ENCODE results near the gene LPP. TPM values are rescaled to one million over a fixed set of nuclear protein-coding genes. Genes with fewer than 3 reads are reported as not detected.

Gene LPP
- polyA plus RNA-seq, 1 donor (not counting 4 experiments of a cell fraction or from before 2014, with no cell fraction given), result 16.0 TPM

GRCh38 chr3:188938999-188939398 lies 785.0 kb downstream of the LPP start:
- Histone ChIP-seq H3K27ac (ENCODE audit: control insufficient read depth, insufficient read depth, low read length) (no peak overlapping the region), H3K9me3 (ENCODE audit: control insufficient read depth, low read depth, low read length) (no peaks in the 10 kb centered on the region), H3K4me3 (ENCODE audit: control insufficient read depth in 2 of 3, extremely low read depth in 1 of 3, insufficient read depth in 2 of 3, low read depth in 1 of 3, low read length in 3 of 3) (no peak overlapping the region), H3K9ac (ENCODE audit: control insufficient read depth, extremely low read depth, insufficient read depth, low read length) (no peak overlapping the region), H3K27me3 (ENCODE audit: control insufficient read depth, extremely low read depth, insufficient read depth, low read length) (no peaks in the 10 kb centered on the region), H3K4me2 (ENCODE audit: control insufficient read depth, extremely low read depth, insufficient read depth, low read depth, low read length) (no peak overlapping the region), H3K4me1 (ENCODE audit: control insufficient read depth, extremely low read depth, insufficient read depth, low read length) (no peaks in the 10 kb centered on the region), H3K36me3 (ENCODE audit: control insufficient read depth in 2 of 2, extremely low read depth in 1 of 2, insufficient read depth in 2 of 2, low read length in 2 of 2) (no peaks in the 10 kb centered on the region), H2AFZ (ENCODE audit: control insufficient read depth, low read length) (no peak overlapping the region), H4K20me1 (ENCODE audit: control insufficient read depth, extremely low read depth, insufficient read depth, low read length) (no peaks in the 10 kb centered on the region), H3K9me1 (ENCODE audit: control insufficient read depth, extremely low read depth, insufficient read depth, low read length) (no peaks in the 10 kb centered on the region), H3K79me2 (ENCODE audit: control insufficient read depth, insufficient read depth, low read length) (no peaks in the 10 kb centered on the region)
- DNase-seq (ENCODE audit: low read depth, low spot score), result no peak
- FAIRE-seq, result no peak
- dilution Hi-C loops (cut with MboI; ENCODE audit: extremely low pct_ligation_motif_present, low sequenced_read_pairs), result loop anchor here (25.0 kb wide), 1 partner anchor 1202 kb away; the partner anchor contains the start of gene BCL6
- TF ChIP-seq, protein P1, sequence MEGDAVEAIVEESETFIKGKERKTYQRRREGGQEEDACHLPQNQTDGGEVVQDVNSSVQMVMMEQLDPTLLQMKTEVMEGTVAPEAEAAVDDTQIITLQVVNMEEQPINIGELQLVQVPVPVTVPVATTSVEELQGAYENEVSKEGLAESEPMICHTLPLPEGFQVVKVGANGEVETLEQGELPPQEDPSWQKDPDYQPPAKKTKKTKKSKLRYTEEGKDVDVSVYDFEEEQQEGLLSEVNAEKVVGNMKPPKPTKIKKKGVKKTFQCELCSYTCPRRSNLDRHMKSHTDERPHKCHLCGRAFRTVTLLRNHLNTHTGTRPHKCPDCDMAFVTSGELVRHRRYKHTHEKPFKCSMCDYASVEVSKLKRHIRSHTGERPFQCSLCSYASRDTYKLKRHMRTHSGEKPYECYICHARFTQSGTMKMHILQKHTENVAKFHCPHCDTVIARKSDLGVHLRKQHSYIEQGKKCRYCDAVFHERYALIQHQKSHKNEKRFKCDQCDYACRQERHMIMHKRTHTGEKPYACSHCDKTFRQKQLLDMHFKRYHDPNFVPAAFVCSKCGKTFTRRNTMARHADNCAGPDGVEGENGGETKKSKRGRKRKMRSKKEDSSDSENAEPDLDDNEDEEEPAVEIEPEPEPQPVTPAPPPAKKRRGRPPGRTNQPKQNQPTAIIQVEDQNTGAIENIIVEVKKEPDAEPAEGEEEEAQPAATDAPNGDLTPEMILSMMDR (optimal IDR thresholded peaks at IDR 0.05 in 1 of 3, IDR thresholded peaks at IDR 0.05 in 1 of 3, conservative IDR thresholded peaks at IDR 0.05 in 1 of 3; ENCODE audit: extremely low read depth in 1 of 3, insufficient read depth in 2 of 3, low read length in 3 of 3), result no peak
- TF ChIP-seq EZH2 (IDR thresholded peaks at IDR 0.05; ENCODE audit: low read length), result no peak

GRCh38 chr3:188939814-188940572 lies 786.0 kb downstream of the LPP start:
- no peak overlapping the region for H3K9ac ChIP-seq (ENCODE audit: control insufficient read depth, extremely low read depth, insufficient read depth, low read length)
- TF ChIP-seq EZH2 (IDR thresholded peaks at IDR 0.05; ENCODE audit: low read length), result no peak
- TF ChIP-seq, protein P1 (optimal IDR thresholded peaks at IDR 0.05 in 1 of 3, IDR thresholded peaks at IDR 0.05 in 1 of 3, conservative IDR thresholded peaks at IDR 0.05 in 1 of 3; ENCODE audit: extremely low read depth in 1 of 3, insufficient read depth in 2 of 3, low read length in 3 of 3), result no peak
- no peak overlapping the region for H2AFZ ChIP-seq (ENCODE audit: control insufficient read depth, low read length)
- FAIRE-seq, result no peak
- H3K27me3 ChIP-seq (ENCODE audit: control insufficient read depth, extremely low read depth, insufficient read depth, low read length), result no peaks in the 10 kb centered on the region
- H4K20me1 ChIP-seq (ENCODE audit: control insufficient read depth, extremely low read depth, insufficient read depth, low read length), result no peaks in the 10 kb centered on the region
- no peaks in the 10 kb centered on the region for H3K9me3 ChIP-seq (ENCODE audit: control insufficient read depth, low read depth, low read length)
- no peaks in the 10 kb centered on the region for H3K4me1 ChIP-seq (ENCODE audit: control insufficient read depth, extremely low read depth, insufficient read depth, low read length)
- no peaks in the 10 kb centered on the region for H3K79me2 ChIP-seq (ENCODE audit: control insufficient read depth, insufficient read depth, low read length)
- dilution Hi-C loops (cut with MboI; ENCODE audit: extremely low pct_ligation_motif_present, low sequenced_read_pairs), result loop anchor here (25.0 kb wide), 1 partner anchor 1203 kb away; the partner anchor contains the start of gene BCL6
- H3K4me2 ChIP-seq (ENCODE audit: control insufficient read depth, extremely low read depth, insufficient read depth, low read depth, low read length), result no peak overlapping the region
- DNase-seq (ENCODE audit: low read depth, low spot score), result no peak
- H3K27ac ChIP-seq (ENCODE audit: control insufficient read depth, insufficient read depth, low read length), result no peak overlapping the region
- H3K9me1 ChIP-seq (ENCODE audit: control insufficient read depth, extremely low read depth, insufficient read depth, low read length), result no peaks in the 10 kb centered on the region
- no peak overlapping the region for H3K4me3 ChIP-seq (ENCODE audit: control insufficient read depth in 2 of 3, extremely low read depth in 1 of 3, insufficient read depth in 2 of 3, low read depth in 1 of 3, low read length in 3 of 3)
- H3K36me3 ChIP-seq (ENCODE audit: control insufficient read depth in 2 of 2, extremely low read depth in 1 of 2, insufficient read depth in 2 of 2, low read length in 2 of 2), result no peaks in the 10 kb centered on the region

Small RNAs within 50 kb of the gene (small RNA-seq; reads per million reads assigned to genes)
- 284 to 3,740 (median 3,067) reads per million in 3 experiments for gene MIR28 (ENCODE audit: insufficient read length in 3 of 3, low read depth in 3 of 3, low replicate concordance in 1 of 3)

All from keratinocyte (primary cell).